ENCODE data around the gene ZNF618. TPM values are rescaled to one million over a fixed set of nuclear protein-coding genes. Genes with fewer than 3 reads are reported as not detected.
A peak's percentile ranks its signal among the peaks of the same experiment; 100 is the strongest.

The ZNF618 gene
- total and polyA plus RNA-seq, 8 donors, result 1.2 to 19.8 (median 5.3) TPM

GRCh38 chr9:113956901-113957300 is 80.8 kb downstream of the ZNF618 start:
- TF ChIP-seq POLR2AphosphoS5 (IDR thresholded peaks at IDR 0.05) (no peak), POLR2A (IDR thresholded peaks at IDR 0.05) (no peak)
- TF ChIP-seq, protein P1, sequence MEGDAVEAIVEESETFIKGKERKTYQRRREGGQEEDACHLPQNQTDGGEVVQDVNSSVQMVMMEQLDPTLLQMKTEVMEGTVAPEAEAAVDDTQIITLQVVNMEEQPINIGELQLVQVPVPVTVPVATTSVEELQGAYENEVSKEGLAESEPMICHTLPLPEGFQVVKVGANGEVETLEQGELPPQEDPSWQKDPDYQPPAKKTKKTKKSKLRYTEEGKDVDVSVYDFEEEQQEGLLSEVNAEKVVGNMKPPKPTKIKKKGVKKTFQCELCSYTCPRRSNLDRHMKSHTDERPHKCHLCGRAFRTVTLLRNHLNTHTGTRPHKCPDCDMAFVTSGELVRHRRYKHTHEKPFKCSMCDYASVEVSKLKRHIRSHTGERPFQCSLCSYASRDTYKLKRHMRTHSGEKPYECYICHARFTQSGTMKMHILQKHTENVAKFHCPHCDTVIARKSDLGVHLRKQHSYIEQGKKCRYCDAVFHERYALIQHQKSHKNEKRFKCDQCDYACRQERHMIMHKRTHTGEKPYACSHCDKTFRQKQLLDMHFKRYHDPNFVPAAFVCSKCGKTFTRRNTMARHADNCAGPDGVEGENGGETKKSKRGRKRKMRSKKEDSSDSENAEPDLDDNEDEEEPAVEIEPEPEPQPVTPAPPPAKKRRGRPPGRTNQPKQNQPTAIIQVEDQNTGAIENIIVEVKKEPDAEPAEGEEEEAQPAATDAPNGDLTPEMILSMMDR (IDR thresholded peaks at IDR 0.05), result no peak
- Histone ChIP-seq H3K4me3 (no peak overlapping the region), H3K27me3 (no peaks in the 10 kb centered on the region), H3K9me3 (no peaks in the 10 kb centered on the region), H3K36me3 (peaks cover 0 to 8% (median 0%) of the 10 kb centered on the region in 4 donors), H3K4me1 (peaks cover 8 to 42% (median 23%) of the 10 kb centered on the region in 4 donors), H3K27ac (peak overlapping the region in 4 of 5 donors; percentile 9 to 61 (median 36))
- no peak for DNase-seq
- 81 to 89% (median 86%) methylated on average over 5 of the region's 5 CpGs for WGBS, 5 donors
- intact Hi-C loops (cut with DNase I; ENCODE audit: low total_unique reads), result no loop called here

DNA sequence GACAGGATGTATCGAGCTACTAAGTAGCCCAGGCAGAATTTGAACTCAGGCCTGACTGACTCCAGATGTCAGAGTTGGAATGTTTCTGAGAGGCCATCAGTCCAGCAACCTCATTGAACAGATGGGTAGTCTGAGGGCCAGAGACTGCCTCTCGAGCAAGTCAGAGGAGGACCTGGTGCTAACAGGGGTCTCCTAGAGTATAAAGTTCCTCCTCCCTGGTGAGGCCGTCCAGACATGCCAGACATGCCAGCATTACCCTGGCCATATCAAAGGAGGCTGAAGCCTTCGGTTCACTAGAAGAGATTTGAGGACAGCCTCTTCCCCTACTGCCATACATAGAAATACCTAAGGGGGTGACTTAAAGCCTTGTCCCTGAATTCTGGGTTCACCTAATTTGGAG is 81.2 kb downstream of the ZNF618 start:
- Histone ChIP-seq H3K4me3 (no peak overlapping the region), H3K9me3 (no peaks in the 10 kb centered on the region), H3K36me3 (peaks cover 0 to 8% (median 0%) of the 10 kb centered on the region in 4 donors), H3K27me3 (no peaks in the 10 kb centered on the region), H3K4me1 (peaks cover 8 to 42% (median 23%) of the 10 kb centered on the region in 4 donors), H3K27ac (peak overlapping the region; percentile 9 to 61 (median 57))
- DNase-seq, result peak in 1 of 2 donors; percentile 20
- WGBS, 5 donors, result 44 to 58% (median 52%) methylated on average over 4 of the region's 4 CpGs
- TF ChIP-seq POLR2A (IDR thresholded peaks at IDR 0.05), result no peak
- TF ChIP-seq, protein P1 (IDR thresholded peaks at IDR 0.05), result no peak
- TF ChIP-seq EP300 (IDR thresholded peaks at IDR 0.05), result no peak
- intact Hi-C loops (cut with DNase I; ENCODE audit: low total_unique reads), result no loop called here

DNA sequence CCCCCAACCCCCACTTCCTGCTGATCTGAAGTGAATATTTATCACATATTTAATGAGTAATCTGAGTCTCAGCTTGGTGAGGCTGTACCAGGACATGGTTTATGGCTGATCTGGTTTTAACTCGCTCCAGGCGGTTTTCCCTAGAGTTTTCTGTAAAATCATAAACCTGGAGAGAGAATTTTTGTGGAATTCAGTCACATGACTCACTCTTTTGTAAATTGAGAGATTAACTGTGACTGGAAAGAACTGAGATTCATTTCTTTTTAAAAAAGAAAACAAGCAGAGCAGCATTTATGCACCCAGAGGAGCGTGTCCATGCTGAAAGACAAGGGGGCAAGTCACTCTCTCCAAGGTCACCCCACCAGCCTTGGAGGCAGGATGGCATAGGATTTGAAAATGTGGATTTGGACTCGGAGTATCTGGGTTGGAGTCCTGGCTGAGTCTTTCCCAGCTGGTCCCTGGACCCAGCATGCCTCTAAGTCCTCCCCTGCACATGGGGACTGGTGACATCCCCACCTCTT is 81.8 kb downstream of the ZNF618 start:
- Histone ChIP-seq H3K9me3 (no peaks in the 10 kb centered on the region), H3K36me3 (peaks cover 0 to 8% (median 0%) of the 10 kb centered on the region in 4 donors), H3K27ac (peak overlapping the region in 3 of 5 donors; percentile 9 to 61 (median 59)), H3K4me3 (no peak overlapping the region), H3K27me3 (no peaks in the 10 kb centered on the region), H3K4me1 (peaks cover 8 to 42% (median 23%) of the 10 kb centered on the region in 4 donors)
- peak in 1 of 3 donors; percentile 7 for TF ChIP-seq POLR2AphosphoS5 (IDR thresholded peaks at IDR 0.05)
- no peak for TF ChIP-seq POLR2A (IDR thresholded peaks at IDR 0.05)
- DNase-seq, result peak in 1 of 2 donors; percentile 86
- intact Hi-C loops (cut with DNase I; ENCODE audit: low total_unique reads), result no loop called here
- 22 to 38% (median 28%) methylated on average over 4 of the region's 4 CpGs for WGBS, 5 donors

- H3K9me3 ChIP-seq, result no peaks in the 10 kb centered on the region
- H3K36me3 ChIP-seq, result peaks cover 0 to 8% (median 0%) of the 10 kb centered on the region in 4 donors
- H3K4me1 ChIP-seq, result peaks cover 8 to 42% (median 23%) of the 10 kb centered on the region in 4 donors
- H3K27me3 ChIP-seq, result no peaks in the 10 kb centered on the region
- no peak overlapping the region for H3K4me3 ChIP-seq
- TF ChIP-seq, protein P1 (IDR thresholded peaks at IDR 0.05), result no peak
- no peak for TF ChIP-seq POLR2AphosphoS5 (IDR thresholded peaks at IDR 0.05)
- no peak for TF ChIP-seq POLR2A (IDR thresholded peaks at IDR 0.05)
- no peak for TF ChIP-seq EP300 (IDR thresholded peaks at IDR 0.05)
- WGBS, 5 donors, result 79 to 95% (median 92%) methylated on average over 6 of the region's 6 CpGs
- intact Hi-C loops (cut with DNase I; ENCODE audit: low total_unique reads), result no loop called here
- DNase-seq, result no peak
- H3K27ac ChIP-seq, result peak overlapping the region in 2 of 5 donors; percentile 59 to 61
Observed at GRCh38 chr9:113958556-113958955, 82.4 kb downstream of the ZNF618 start.

- Histone ChIP-seq H3K4me3 (no peak overlapping the region), H3K27ac (no peak overlapping the region), H3K36me3 (peaks cover 0 to 8% (median 0%) of the 10 kb centered on the region in 4 donors), H3K9me3 (no peaks in the 10 kb centered on the region), H3K4me1 (peaks cover 4 to 34% (median 15%) of the 10 kb centered on the region in 4 donors), H3K27me3 (no peaks in the 10 kb centered on the region)
- intact Hi-C loops (cut with DNase I; ENCODE audit: low total_unique reads), result no loop called here
- TF ChIP-seq EP300 (IDR thresholded peaks at IDR 0.05) (no peak), POLR2AphosphoS5 (IDR thresholded peaks at IDR 0.05) (no peak), POLR2A (IDR thresholded peaks at IDR 0.05) (no peak)
- TF ChIP-seq, protein P1 (IDR thresholded peaks at IDR 0.05), result no peak
- 93 to 96% (median 93%) methylated on average over 4 to 6 of the region's 6 CpGs for WGBS, 5 donors
- DNase-seq, result no peak
Observed at GRCh38 chr9:113960768-113961167, 84.7 kb downstream of the ZNF618 start.

All from stomach (tissue), 9 donors.